Activated B cell treated with CpG ODN at 0.5 μM for 24 hours (primary cell): ENCODE results near the gene THRAP3. TPM values are rescaled to one million over a fixed set of nuclear protein-coding genes. Genes with fewer than 3 reads are reported as not detected.

Experiments used
- ATAC-seq: fragments of 200-7000 bp; cut with Tn5 transposase; one replicate; pipeline ENCODE4 v1.10.0; 2021; ENCODE audit warnings: low read depth, mild to moderate bottlenecking, moderate library complexity
- CTCF ChIA-PET: fragments of 350-600 bp; sonication (Branson Sonifier 250); formaldehyde crosslinking; loops from one replicate; lab custom pipeline; 2021; ENCODE audit warnings: antibody characterized with exemption; lab: Charles Lee
- POLR2A ChIA-PET: fragments of 350-600 bp; sonication (Branson Sonifier 250); formaldehyde crosslinking; loops from one replicate; lab custom pipeline; 2021; ENCODE audit warnings: antibody characterized with exemption; lab: Charles Lee
- DNase-seq: peaks from one replicate; pipeline ENCODE4 v3.0.0; 2022
- H3K27ac Mint-ChIP-seq: one replicate; pipeline ENCODE4 v1.8.0; 2020; ENCODE audit warnings: mixed read lengths
- H3K27me3 Mint-ChIP-seq: one replicate; pipeline ENCODE4 v1.8.0; 2021; ENCODE audit warnings: mixed read lengths
- H3K36me3 Mint-ChIP-seq: one replicate; pipeline ENCODE4 v1.8.0; 2021; ENCODE audit warnings: low read depth, mixed read lengths
- H3K4me1 Mint-ChIP-seq: one replicate; pipeline ENCODE4 v1.8.0; 2021; ENCODE audit warnings: mixed read lengths
- H3K4me3 Mint-ChIP-seq: one replicate; pipeline ENCODE4 v1.8.0; 2020; ENCODE audit warnings: mild to moderate bottlenecking, mixed read lengths
- H3K9me3 Mint-ChIP-seq: one replicate; pipeline ENCODE4 v1.8.0; 2020; ENCODE audit warnings: mixed read lengths
- CTCF ChIP-seq: fragments of 200-600 bp; IDR thresholded peaks from one replicate; pipeline ENCODE4 v1.8.0; 2022; ENCODE audit warnings: antibody characterized with exemption, mild to moderate bottlenecking
- intact Hi-C: fragments of 100-400 bp; cut with micrococcal nuclease; formaldehyde crosslinking; loops from one replicate; pipeline ENCODE4 v1.15.1; 2024
- total RNA-seq: library from RNA; stranded (reverse); gene quantifications from 2 replicates; pipeline ENCODE4 v1.2.3, GENCODE V29; 2022

The THRAP3 gene
- total RNA-seq, 1 donor from 2014 or later: 145 TPM

GRCh38 chr1:36177589-36178431 lies 46.4 kb upstream of the THRAP3 start:
- DNase-seq (no peak), ATAC-seq (no peak)
- no peaks in the 10 kb centered on the region for H3K27me3 Mint-ChIP-seq
- H3K4me3 Mint-ChIP-seq: no peak overlapping the region
- intact Hi-C loops: no loop called here
- peaks cover 13% of the 10 kb centered on the region for H3K4me1 Mint-ChIP-seq
- TF ChIP-seq CTCF: no peak
- no peak overlapping the region for H3K27ac Mint-ChIP-seq
- peaks cover 78% of the 10 kb centered on the region for H3K36me3 Mint-ChIP-seq
- H3K9me3 Mint-ChIP-seq: no peaks in the 10 kb centered on the region
- POLR2A ChIA-PET: no interaction called here
- CTCF ChIA-PET: no interaction called here

GRCh38 chr1:36178471-36179219 lies 45.6 kb upstream of the THRAP3 start:
- no peak for DNase-seq
- Mint-ChIP-seq H3K27me3 (no peaks in the 10 kb centered on the region), H3K4me1 (peaks cover 13% of the 10 kb centered on the region), H3K36me3 (peaks cover 70% of the 10 kb centered on the region), H3K9me3 (no peaks in the 10 kb centered on the region), H3K4me3 (no peak overlapping the region), H3K27ac (no peak overlapping the region)
- ChIA-PET CTCF (no interaction called here), POLR2A (no interaction called here)
- intact Hi-C loops: no loop called here
- TF ChIP-seq CTCF: no peak
- no peak for ATAC-seq

GRCh38 chr1:36179220-36179600 lies 45.0 kb upstream of the THRAP3 start:
- no peaks in the 10 kb centered on the region for H3K9me3 Mint-ChIP-seq
- POLR2A ChIA-PET: no interaction called here
- no peak for TF ChIP-seq CTCF
- no peaks in the 10 kb centered on the region for H3K27me3 Mint-ChIP-seq
- no peak overlapping the region for H3K27ac Mint-ChIP-seq
- DNase-seq (no peak), ATAC-seq (no peak)
- CTCF ChIA-PET: no interaction called here
- peaks cover 64% of the 10 kb centered on the region for H3K36me3 Mint-ChIP-seq
- H3K4me1 Mint-ChIP-seq: peaks cover 13% of the 10 kb centered on the region
- intact Hi-C loops: no loop called here
- H3K4me3 Mint-ChIP-seq: no peak overlapping the region

- H3K36me3 Mint-ChIP-seq: peaks cover 36% of the 10 kb centered on the region
- no peak for DNase-seq
- ChIA-PET CTCF (interaction anchor here (0.7 to 1.3 kb wide), 2 partner anchors 34 to 103 kb away, joined by 3 read pairs; partner anchors contain the start of gene TRAPPC3), POLR2A (no interaction called here)
- no peak for TF ChIP-seq CTCF
- H3K4me1 Mint-ChIP-seq: no peaks in the 10 kb centered on the region
- no peaks in the 10 kb centered on the region for H3K27me3 Mint-ChIP-seq
- H3K4me3 Mint-ChIP-seq: no peak overlapping the region
- no peak overlapping the region for H3K27ac Mint-ChIP-seq
- no peak for ATAC-seq
- H3K9me3 Mint-ChIP-seq: no peaks in the 10 kb centered on the region
- intact Hi-C loops: no loop called here
Measured at GRCh38 chr1:36182734-36183133, 41.5 kb upstream of the THRAP3 start.

GRCh38 chr1:36183309-36183856 lies 40.9 kb upstream of the THRAP3 start:
- peaks cover 3% of the 10 kb centered on the region for H3K4me1 Mint-ChIP-seq
- no peak overlapping the region for H3K27ac Mint-ChIP-seq
- intact Hi-C loops: no loop called here
- TF ChIP-seq CTCF: no peak
- no peak overlapping the region for H3K4me3 Mint-ChIP-seq
- DNase-seq (no peak), ATAC-seq (no peak)
- H3K27me3 Mint-ChIP-seq: no peaks in the 10 kb centered on the region
- H3K9me3 Mint-ChIP-seq: no peaks in the 10 kb centered on the region
- H3K36me3 Mint-ChIP-seq: peaks cover 31% of the 10 kb centered on the region
- CTCF ChIA-PET: interaction anchor here (0.7 to 1.3 kb wide), 2 partner anchors 34 to 102 kb away, joined by 3 read pairs; partner anchors contain the start of gene TRAPPC3
- POLR2A ChIA-PET: interaction anchor here (0.6 kb wide), 1 partner anchor 46 kb away, joined by 4 read pairs; no protein-coding TSS in a partner anchor
